HG03460 (cell line): ENCODE data around the gene KCNK7.

Source experiments
- ATAC-seq: cut with Tn5 transposase; IDR thresholded peaks from one replicate; pipeline ENCODE4 v1.9.1; 2021; ENCODE audit not compliant: unreplicated experiment

KCNK7 gene

DNA sequence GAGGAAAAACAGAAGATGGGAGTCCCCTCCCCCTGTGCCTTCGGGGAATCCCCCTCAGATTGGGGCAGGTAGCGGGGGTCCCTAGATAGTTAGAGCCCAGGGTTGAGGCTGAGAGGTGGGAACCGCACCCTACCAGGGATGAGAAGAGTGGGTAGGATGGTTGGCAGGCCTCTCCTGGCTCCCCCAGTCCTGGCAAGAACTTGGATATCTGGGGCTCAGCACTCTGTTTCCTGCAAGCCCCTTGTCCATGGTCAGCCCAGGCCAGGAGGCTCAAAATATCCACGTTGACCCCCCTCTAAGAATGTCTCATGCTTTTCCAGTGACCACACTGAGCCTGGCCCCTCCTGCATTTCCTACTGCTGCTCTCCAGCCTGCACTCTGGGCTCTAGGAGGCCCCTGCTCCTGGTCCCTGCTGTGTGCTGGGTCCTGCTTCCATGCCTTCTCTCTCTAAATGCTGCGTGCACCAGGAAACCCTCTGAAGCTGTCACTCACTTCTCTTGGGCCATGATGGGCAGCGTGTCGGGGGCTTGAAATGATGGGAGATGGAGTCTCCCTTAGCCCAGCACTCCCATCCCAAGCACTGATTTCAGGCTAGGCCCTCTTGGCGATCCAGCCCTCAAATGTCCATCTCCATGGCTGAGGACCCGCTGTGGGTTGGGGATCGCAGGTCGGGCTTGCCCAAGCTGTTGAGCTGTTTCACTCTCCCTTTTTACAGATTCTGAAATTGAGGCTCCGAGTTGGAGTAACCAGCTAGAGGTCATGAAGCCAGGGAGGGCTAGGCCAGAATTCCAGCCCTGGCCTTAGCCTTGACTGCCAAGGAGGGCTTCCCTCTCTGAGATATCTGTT, 16.4 kb upstream of the KCNK7 start:
- ATAC-seq: no peak

DNA sequence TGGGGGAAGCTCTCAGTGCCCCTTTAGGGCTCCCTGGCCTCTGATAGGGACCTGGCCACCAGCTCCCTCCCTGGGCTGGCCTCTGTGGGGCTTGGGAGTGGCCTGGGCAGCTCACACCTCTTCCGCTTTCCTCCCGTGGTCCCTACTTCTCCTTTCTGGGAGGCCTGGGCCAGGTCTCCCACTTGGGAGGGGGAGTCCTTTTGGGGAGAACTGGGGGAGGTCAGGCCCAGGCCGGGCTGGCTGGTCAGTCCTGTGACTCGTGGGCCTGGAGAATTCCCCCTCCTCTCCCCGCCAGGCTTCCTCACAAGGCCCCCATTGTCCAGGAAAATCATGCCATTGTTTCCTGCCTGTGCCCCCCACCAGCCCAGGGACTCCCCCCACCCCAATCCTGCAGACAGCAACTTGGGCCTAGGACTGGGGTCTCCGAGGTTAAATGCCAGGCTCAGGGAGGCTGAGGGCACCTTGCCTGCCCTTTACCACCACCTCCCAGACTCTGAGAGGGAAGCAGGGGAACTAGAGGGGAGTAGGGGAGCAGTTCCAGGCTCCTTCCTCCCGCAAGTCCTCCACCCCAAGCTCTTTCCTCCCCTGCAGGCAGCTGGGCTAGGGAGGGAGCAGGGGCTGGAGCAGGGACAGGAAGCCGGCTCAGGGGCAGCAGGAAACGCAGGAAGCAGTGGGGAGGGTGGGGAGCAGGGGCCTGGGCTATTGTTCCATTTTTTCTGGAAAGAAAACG, 15.6 kb upstream of the KCNK7 start:
- no peak for ATAC-seq

DNA sequence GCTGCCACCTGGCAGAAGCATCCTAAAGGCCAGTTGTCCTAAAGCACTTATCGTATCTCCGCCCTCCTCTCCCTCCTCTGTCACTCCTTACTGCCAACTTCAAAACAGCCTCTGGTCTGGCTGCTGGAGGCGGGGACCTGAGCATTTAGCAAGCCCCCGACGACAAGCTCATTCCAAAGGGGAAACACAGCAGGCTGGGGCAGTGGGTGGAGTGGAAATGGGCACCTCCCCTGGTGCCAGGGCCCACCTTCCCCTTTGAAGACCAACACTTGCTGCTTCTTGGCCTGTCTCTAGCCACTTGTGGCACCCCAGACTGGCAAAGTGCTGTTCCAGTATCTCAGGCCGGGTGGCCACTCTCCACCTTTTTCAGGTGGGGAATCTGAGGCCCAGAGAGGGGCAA, 14.8 kb upstream of the KCNK7 start:
- no peak for ATAC-seq

DNA sequence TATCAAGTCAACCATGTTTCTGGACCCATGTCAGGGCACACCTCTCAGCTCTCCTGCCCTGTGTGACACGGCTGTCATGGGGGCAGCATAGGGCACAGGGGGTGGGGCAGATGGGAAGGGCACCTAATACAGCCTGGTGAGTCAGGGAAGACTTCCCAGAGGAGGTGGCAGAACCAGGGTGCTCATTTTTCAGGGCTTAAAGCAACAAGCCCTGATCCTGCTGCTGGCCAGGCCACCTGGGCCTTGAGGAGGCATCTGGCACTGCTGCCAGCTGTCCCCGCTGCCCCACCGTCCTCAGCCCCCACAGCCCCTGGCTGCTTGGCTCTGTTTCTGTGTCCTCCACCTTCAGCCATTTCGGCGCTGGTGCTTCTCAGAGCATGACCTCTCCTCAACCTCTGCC, 14.1 kb upstream of the KCNK7 start:
- ATAC-seq: no peak

DNA sequence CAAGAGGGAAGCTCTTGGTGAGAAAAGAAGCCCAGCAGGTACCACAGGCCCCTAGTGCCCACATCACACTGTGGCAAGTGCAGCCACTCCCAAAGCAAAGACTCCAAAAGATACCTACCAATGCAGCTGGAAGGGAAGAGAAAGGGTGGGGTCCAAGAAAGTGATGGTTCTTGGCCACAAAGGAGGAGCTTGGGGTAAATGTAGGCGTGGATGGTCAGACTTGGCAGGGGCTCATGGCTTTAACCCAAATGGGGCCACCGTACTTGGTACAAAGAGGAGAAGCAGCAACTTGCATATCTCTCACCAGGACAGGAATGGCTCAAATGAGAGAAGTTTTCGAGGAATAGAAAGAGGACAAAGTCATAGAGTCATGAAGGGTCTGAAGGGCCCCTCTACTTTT, 13.6 kb upstream of the KCNK7 start:
- no peak for ATAC-seq

DNA sequence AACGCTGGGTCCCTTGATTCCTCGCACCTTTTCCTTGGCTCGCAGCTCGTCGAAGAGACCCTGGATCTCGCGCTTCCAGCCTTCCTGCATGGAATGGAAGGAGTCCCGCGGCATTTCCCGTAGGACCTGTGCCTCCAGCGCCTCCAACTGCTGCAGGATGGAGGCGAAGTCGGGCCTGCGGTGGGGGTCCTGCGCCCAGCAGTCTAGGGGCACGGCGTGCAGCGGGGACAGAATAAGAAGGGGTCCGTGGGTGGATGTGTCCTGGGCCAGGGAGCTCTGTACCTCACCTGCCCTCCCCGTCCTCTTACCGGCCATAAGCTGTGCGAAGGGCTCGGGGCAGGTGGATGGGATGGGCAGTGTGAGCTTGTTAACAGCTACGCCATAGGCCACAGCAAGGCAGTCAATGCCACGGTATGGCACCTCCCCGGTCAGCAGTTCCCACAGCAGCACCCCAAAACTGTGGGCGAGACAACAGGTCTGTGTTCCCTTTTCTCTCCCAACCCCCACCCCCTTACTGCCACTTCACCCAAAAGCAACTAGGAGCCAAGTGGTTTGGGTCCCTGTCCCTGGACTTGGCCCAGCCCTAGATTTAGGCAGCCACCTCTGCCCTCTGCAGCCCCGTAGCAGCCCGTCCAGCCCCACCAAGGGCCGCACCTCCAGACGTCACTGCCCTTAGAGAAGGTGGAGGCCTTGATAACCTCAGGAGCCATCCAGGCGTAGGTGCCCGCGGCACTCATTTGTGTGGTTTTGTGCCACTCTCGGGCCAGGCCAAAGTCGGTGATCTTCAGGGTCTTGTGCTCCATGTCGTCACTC, 12.2 kb upstream of the KCNK7 start:
- no peak for ATAC-seq

DNA sequence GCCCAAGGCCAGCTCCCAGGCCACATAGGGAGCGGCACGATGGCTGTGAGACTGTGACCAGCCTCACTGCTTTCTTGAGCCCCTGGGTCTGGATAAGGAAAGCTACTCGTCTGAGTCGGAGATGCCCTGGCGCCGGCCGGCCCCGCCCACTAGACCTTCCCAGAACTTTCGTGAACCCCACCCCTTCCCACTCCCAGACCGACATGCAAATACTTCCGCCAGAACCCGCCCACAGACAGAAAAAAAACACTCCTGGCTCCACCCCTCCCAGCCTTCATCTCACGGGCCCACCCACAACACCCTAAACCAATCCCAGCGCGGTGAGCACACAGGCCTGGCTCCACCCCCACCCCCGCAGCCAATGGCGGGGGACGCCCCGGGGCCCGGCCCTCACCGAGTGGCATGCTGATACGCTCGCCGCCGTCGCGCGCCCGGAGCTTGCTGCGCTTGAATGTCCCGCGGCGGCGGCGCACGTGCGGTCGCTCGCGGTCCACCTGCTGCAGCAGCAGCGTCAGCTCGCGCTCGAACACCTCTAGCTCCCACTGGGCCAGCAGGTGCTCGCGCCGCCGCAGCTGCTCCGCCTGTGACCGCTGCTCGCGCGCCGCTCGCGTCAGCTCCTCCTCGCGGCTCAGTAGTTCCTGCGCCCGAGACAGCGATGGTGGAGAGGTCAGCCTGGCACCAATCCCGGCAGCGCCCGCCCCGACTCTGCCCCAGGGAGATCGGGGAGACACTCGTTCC, 11.4 kb upstream of the KCNK7 start:
- ATAC-seq: no peak

DNA sequence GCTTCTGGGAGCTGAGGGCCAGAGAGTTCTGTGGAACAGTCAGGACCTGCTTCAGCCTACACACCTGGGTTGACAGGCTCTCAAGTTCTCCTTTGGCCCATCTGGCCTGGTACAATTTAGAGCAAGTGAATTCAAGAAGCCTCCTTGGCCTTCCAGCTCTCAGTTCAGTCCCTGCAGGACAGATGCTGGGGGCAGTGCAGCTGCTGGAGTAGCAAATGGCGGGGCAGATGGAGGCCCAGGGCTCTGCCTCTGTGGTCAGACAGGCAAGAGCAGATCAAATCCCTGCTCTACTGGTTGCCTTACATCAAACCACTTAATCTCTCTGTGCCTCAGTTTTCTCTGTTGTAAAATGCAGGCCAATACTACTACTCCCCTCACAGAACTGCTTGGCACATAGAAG, 8.7 kb upstream of the KCNK7 start:
- no peak for ATAC-seq

DNA sequence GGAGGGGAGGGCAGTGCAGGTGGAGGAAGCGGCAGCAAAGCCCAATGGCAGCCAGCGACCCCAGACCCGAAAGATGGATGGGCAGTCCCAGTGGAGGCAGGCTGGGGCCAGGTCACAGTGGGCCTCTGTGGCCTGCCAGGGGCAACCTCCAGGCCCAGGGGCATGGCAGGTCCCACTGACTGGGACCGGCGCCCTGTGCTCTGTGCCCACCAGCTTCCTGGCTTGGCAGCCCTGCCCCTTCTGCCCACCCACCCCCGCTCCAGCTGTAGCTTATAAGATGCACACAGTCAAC, 4.3 kb upstream of the KCNK7 start:
- ATAC-seq: no peak

DNA sequence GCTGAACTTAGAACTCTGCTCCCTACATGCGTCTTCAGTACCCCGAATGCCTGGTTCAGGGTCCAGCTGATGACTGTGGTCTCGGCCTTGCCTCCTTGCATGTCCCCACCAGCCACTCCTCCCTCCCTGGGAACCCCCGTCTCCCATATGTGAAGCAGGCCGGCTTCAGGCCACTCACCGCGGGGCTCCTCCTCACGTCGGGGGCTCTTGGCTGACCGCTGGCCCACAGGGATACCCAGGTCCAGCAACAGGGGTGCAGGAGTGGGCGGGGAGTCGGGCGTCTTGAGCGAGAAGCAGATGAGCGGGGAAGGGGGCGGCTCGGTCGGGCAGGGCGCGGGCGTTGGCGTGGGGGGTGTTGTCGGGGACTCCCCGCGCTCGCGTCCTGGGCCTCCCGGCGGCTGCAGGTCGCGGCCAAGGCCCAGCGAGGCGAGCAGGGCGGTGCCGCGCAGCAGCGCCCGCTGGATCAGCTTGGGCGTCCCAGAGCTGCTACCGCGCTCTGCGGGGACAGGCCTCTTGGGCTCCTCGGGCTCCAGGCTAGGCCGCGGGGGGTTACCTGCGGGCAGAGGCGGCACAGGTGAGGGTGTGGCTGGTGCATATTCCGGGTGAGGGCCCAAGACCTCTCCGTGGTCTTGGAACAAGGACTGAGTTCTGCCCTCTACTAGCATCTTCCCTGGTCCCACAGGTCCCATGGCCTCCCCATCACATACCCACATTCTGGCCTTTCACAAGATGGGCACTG, 3.8 kb upstream of the KCNK7 start:
- ATAC-seq: no peak

DNA sequence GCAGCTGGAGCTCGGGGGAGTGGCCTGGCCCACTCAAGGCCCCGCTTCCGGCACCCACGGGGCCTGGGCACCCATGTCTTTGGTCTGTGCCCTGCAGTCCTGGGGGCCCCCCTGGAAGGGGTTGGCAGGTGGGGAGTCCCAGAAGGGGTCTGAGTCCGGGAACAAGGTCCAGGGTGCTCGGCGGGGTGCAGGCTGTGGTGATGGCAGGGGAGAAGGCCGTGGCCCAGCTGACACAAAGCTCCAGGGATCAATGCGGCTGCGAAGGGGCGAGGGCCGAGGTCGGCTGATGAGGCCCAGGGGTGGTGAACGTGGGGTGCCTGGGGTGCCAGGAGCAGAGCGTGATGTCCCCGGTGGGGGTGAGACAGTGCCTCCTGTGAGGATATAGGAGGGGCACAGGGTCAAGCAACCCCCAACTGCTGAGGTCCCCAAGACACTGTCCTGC, 2.7 kb upstream of the KCNK7 start:
- no peak for ATAC-seq

DNA sequence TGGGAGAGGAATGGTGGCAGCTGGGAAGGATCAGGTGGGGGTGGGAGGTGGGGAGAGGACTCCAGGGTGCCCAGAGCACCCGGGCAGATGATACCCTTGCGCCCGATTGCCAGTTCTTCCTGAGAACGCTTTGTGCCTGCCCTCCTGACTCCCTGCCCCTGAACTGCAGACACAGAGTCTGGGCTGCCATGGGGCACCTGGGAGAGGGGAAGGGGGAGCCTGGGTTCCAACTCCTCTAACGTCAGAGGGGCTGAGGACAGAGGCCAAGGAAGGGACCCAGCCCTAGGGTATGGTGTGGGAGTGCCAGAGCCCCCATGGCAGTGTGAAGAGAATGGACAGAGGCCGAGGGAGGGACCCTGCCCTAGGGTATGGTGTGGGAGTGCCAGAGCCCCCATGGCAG, 920 bp upstream of the KCNK7 start:
- no peak for ATAC-seq

DNA sequence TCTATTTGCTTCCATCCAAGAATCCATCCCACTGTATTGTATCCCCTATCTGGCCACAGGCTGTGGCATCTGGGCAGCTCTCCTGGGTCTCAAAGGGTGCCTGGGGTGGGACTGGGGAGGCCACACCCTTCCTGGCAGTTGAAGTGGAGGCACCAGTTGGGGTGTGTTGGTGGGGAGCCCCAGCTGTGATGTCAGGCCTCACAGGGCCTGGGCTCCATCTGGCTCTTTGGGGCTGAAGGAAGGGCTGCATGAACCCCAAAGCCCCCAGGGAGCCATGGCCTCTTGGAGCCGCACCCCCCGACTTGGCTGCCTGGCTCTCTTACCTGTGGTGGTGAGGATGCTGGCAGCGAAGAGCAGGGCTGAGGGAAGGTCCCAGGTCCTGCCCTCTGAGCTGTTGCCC, 469 bp downstream of the KCNK7 start:
- ATAC-seq: no peak

DNA sequence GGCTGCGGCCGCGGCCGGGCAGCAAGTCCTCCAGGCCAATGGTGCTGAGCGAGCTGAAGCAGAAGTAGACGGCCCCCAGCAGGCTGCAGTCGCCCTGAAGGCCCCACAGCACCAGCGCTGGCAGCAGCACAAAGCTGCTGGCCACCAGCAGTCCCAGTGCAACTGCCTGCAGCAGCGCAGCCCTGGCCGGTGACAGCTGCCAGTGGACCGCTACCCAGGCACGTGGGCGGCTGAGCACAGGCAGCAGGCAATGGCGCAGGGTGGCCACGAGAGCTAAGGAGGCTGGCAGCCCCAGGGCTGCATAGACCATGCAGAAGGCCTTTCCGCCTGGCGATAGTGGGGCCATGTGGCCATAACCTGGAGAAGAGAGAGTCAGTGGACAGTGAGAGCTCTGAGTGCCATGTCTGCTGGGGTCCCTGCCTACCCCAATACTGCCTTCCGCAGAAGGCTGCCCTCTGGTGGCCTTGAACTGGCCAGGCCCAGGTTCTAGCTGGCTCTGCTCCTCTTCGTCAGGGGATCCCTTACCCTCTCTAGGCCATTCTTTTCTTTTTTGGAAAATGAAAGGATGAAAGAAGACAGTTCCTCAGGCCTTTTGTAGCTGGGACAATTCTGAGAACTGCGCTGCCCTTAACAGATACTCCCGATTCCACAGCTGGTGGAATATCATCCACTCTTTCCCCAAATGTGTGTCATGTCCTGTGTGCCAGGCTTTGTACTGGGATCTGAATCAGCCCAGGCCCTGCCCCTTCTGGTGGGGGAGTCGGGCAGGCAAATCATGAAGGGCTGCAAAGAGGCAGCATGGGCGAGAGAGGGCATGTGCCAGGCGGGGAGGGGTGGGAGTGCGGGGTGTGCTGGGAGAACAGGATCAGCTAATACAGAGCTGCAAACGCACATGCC, 1.8 kb downstream of the KCNK7 start:
- ATAC-seq: no peak

DNA sequence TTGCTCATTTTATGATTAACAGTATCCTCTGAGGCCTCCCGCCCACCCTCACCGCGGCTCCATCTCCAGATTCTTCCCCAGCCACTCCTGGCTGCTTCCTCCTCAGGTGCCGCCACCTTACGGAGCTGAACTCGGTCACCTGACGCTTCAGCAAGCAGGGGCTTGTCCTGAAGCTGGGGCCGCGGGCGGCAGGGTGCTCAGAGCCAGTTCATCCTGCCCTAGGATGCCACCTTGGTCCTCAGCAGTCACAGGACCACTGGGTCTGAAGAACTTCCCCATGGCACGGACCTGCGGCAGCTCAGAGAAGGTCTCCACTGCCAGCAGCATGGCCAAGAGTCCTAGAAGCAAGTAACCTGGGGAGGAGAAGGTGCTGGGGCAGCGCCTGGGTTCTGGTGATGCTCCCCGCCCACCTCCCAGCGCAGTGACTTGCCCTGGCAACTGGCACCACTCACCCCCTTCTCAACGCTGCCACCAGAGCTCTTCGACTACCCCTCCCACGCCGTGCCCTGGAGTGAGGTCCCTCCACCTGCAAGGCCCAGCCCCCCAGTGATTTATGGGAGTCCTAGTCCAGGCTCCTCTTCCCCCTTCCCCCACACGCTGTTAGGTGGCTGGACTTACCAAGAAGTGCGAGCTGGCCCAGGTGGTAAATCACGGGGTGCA, 2.6 kb downstream of the KCNK7 start:
- no peak for ATAC-seq

DNA sequence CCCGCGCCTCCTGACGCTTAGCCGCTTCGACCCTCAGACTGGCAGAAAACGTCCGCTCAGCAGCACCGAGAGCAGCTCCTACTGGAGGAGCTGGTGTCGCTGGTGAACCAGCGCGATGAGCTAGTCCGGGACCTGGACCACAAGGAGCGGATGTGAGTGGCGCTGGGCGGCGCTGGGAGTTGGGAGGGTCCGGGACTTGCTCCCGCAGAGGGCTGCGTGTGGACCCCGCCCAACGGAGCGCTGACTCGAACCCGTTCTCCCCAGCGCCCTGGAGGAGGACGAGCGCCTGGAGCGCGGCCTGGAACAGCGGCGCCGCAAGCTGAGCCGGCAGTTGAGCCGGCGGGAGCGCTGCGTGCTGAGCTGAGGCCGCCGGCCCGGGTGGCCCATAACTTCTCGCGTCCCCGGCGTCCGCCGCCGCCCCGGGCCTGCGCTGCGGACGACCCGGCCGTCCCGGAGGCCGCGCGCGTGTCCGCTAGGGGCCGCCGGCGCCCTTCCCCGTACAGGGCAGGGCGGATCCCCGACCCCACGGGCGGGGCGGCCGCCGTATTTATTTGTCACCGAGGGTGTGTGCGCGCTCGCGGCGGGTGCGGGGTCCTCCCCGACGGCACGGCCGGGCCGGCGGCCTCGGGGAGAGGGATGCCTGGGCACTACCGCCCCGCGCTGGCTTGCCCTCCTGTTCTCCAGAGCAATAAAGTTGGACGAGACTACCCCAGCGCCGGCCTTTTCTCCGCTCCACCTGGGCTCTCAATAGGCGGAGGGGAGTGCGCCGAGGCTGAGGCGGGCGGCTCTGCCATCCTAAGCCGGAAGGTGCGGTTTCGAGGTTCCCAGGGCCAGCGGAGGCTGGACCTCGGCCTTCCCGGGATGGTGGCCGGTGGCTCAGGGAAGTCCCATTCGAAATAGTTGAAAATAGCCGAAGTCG, 3.4 kb downstream of the KCNK7 start:
- no peak for ATAC-seq

DNA sequence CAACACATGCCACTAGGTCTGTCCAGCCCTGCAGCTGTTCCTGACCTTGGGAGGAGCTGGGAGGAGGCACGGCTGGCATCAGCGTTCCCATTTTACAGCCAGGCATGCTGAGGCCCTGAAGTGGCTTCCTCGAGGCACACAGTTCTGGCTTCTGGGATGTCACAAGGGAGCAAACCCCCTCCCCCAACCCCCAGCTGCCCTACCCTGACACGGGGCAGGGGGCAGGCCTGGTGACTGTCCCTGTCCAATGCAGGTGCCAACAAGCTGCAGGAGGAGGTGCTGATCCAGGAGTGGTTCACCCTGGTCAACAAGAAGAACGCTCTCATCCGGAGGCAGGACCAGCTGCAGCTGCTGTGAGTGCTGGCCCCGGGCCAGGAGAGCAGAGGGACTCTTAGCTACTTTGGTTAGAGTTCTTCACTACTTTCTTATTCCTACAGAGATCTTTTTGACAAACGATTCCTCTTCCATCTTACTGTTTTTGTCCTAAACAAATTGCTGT, 5.3 kb downstream of the KCNK7 start:
- ATAC-seq: no peak
